A204.1 (cell line): ENCODE measurements around the gene AHCYL1.

Experiments
- FAIRE-seq: peaks from 2 replicates; lab custom pipeline; 2012; peaks lifted over from hg19 to GRCh38; lab: Jason Lieb, UNC

AHCYL1 gene

DNA sequence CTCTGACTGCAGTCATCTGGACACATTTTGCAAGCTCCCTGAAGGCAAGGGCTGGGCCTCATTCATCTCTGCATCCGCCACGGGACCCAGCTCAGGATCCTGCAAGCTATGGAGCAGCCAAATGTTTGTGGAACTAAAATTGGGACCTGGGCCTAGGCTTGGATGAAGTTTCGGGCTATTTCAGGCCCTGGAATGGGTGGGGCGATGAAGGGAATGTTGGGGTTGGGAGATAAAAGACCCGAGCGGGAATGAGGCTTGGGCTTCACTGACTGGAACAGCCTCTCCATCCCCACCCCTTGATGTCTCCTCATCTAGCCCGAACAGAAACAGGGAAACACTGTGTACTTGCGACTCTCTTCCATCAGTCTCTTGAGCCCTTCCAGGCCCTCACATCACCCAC is 7.3 kb upstream of the AHCYL1 start:
- FAIRE-seq, result no peak

DNA sequence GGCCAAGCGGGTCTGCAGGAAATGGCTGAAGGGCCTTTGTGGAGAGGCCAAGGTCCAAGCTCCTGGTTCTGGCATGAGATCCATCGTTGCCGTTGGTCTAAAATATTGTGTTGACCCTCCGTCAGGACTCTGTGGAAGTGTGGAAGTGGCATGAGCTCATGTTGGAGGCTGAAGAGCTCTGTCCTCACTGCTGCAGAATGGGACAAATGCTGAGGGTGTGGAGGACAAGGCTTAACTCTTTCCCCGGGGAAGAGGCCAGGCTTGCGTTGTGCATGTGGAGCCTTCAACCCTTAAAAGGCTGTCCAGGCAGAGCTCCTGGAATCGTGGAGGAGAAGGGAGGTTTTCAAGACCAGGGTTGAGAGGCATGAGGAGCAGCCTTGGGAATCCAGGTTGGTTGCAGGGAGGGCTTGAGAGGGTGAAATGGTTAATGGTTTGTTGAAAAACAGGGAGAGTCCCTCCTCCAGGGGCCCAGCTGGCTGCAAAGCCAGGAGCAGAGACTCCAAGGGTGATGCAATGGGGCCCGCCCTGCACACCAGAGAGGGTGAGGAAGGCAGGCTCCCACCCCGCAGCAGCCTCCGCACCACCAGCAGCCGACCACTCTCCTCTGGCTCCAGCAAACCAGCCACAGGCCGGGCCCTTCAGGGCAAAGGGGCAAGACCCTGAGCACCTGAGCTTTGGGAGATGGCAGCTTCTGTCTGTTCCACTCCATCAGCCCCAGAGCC is 6.7 kb upstream of the AHCYL1 start:
- FAIRE-seq, result no peak

DNA sequence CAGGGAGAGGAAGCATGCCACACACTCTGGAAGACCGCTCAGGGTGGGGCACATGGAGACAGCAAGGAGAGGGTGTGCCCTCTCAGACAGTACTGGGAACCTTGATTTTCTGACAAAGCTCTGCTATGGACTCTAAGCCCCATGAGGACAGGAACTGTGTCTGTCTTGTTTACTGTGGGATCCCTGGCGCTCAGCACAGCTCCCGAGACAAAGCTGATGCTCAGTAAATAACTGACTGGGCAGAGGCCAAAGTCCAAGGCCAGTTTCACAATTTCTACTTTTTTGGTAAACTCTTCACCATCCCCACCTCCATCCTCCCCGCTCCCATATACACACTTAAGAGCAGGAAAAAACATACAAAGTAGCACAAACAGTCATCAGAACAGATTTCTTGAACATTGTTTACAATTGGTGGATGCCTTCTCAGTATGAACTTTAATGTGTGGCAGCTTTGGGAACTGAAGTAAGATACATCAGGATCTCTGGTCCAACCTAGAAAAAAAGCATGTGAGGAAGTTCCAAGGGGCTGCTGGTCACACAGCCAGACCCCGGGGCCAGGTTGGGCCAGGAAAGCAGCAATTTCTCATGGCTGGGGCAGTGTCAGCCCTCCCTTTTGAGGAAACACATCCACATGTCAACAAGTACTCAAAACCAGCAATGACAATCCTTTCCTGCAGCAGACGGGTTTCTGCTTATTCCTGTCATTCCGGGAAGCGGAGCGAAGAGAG is 5.6 kb upstream of the AHCYL1 start:
- FAIRE-seq, result no peak

DNA sequence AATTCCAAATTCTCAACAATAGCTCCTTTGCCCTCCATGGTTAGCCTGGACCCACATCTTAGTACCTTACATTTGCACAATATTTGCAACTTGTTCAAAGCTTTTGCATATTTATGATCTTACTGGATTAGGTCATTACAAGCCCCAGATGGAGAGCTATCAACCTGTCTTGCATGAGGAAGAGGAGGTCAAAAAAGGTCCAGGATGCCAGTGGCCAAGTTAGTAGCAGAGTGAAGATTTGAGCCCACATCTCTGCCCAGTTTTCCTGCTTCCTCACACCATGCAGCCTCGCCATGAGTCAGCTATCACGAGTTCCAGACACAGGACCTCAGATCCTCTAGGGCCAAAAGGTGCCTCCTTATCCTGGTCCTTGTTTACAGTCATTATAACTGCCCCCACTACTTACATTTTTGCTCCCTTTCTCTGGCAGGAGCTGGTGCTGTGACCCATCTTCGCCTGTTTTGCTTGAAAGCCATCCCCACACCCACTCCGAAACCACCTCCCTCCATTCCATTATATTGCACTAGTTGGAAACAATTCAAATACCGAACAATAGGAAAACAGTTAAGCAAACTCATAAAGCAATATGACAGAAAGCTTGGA is 5.0 kb upstream of the AHCYL1 start:
- FAIRE-seq, result no peak

DNA sequence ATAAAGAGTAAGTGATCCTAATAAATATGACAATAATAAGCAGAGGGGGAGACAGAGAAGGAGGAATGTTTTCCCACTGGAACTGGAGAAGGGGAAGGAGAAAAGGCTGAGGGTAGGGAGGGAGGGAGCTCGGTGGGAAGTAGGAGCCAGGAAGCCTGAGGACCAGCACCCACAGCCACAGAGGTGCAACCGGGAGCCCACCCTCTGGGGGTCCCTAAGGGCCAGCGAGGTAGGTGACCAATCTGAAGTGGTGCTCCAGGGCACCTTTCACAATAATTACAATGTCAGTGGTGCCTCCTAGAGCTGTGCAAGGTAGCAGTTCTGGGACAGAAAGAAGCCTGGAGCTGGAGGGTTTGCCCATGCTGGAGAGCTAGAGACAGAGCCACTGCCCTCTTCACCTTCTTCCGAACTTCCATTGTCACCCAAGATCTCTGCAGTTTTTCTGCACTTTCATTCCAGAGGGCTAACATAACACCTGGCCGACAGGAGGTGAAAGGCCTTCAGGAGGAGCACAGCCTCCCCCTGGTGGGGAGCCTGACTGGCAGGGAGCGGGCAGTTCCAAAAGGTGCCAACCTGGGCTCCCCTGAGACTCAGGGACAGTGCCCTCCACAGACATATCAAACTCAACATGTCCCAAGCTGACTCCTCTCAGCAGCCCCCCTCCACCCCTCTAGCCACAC is 4.1 kb upstream of the AHCYL1 start:
- FAIRE-seq, result no peak

DNA sequence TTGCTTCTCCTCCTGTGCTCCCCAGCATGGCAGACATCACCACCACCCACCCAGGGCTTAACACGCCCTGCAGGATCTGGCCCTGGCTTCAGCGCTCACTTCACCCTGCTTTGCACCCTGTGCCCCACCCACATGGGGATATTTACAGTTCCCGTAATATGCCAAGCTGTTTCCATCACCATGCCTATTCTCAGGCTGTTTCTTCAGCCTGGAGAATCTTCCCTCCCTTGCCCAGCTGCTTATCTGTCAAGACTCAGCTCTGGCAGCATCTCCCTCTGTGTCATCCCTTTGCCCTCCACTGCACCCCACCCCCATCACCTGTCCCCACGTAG is 3.6 kb upstream of the AHCYL1 start:
- FAIRE-seq, result no peak

DNA sequence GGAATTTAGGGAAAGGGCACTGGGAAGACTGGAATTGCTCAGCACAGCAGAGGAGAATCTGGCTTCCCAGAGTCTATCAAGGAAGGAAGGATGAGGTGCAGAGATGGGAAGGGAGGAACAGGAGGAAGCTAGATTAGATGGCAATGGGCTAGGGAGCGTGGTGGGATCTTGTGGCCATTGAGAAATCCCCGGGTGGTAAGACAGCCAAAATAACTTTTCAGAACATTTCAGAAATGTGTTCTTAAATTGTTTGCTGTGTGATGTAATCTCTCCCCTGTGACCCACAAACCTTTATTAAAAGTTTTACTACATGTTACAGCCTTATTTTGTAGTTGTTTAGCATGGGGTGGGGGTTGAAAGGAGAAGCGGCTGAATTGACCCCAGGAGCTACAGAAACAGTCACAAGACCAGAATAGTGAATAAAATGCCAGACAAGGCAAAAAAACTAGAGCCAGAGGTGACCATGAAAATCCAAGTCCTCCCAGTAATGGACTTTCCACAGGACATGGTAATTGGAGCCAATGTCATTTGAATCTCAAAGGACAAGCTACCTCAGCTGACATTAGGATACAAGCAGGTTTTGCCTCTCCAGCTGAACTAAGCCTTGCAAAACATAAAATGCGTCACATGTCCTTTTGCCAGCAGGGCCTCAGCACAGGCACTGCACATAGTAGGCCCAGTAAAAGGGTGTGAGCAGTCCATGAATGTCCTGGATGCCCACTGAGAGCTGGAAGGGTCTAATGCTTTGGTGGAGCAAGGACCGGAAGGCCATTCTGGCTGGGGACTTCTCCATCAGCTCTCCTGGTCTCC is 980 bp upstream of the AHCYL1 start:
- FAIRE-seq, result no peak

DNA sequence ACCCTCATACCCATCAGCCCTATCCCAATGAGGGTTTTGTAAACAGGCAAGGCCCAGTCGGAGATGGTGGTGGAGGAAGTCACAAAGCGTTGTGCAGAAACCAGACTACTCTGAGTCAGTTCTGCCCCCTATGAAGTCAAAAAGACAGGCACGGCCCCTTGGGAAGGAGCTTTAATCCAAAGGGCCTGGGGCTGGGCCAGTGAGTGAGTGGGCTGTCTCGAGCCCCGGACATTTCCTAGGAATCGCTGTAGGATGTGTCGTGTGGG is 442 bp upstream of the AHCYL1 start:
- FAIRE-seq, result no peak

DNA sequence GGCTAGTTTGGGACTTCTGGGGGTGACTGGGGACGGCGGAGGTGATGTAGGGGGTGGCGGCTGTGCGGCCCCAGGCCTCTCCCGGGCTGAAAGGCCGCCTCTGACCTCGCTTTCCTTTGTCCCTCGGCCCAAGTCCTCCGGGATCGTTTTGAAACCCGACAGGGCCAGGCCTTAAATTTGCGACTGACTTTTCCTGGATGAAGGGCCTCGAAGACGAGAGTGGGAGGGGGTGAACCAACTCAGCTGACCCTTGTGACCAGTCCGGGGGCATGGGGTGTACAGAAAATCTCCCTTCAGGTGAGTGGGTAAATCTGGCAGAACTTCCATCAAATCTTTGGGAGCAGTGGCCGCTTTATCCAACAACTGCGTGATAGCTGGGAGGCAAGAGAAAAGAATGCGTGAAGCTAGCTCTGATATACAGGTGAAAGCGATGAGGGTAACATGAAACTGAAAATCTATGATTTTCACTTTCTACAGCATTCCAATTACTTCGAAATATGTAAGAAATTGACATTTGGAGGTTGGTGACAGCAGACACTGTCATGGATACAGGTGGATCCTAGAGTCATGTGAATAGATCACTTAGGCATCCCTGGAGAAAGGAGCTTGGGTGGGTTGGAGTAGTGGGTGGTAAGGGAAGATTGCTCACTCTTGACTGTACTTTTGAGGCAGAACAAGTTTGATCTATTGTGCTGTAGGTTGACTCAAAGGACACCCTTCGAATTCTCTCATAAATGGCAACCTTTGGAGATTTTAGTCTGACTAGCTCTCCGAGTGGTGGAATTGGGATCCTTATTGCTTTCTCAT is 885 bp downstream of the AHCYL1 start:
- no peak for FAIRE-seq

DNA sequence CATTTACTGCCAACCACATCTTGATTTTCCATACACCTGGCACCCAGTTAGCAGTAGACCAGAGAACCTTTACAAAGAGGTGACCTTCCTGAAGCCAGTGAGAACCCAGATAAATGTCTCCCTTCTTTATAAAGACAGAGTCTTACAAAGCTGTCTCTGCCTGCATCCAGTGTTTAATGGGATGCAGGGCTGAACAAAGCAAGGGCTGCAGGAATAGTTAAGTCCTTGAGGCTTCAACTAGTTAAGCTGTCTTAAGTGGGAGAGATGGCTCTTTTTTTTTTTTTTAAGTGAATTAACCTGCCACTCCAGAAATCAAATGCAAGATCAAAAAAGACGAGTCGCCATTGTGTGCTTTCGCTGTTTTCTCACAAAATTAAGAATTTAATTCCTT is 1.5 kb downstream of the AHCYL1 start:
- FAIRE-seq, result no peak

DNA sequence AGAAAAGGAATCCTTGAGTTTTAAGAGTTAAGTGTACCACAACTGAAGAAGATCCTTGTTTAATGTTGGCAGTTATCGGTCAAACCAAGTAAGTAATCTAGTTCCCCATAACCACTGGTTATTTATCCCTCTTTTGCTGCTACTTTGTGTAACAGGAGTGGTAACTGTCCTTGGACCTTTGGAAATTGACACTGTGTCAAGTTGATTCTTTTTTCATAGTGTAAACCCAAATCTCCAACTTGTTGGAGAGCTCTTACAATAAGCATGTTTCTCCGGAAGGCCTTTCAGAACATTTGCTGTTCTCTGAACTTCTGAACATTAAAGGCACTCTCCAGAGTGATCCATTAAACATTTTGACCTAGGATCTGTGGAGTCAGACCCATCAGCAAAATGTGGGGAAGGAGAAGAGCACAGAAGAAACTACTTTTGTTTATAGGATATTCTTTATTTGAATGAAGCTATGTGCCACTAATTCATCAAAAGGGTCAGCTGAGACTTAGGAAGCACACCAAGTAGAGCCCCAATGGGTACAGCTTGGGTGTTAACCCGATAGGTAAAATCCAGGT is 3.9 kb downstream of the AHCYL1 start:
- no peak for FAIRE-seq

DNA sequence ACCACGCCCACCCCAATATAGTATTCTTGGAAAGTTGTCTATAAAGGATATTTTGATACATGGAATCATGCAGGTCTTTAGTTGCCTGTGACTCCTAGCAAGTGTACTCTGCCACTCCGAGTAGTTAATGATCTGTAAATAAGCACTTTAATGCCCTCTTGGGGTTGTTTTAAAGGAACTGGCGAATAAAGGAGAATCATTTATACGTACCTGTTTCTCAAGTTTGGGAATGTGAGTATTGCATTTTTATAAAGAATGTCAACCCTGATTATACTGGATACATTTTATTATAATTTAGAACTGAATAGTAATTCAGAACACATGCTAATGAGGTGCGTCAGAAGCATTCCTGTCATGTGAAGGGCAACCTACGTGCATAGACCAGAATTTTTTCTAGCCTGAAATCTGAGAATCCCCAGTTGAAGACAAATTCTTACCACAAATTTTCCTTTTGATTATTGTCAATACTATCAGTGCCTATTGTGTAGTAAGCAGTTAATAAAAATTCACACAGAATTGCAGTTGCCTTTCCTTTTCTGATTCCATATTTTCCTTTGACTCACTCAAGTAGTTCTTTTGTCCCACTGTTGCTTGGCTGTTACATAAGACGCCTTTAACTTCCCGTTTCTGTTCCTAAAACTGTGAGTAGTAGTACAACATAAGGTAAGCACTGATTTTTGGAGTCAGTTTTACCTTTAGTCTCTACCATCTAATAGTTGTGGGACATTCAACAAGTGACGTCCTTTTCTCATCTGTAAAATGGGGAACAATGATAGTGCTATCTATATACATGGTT is 5.1 kb downstream of the AHCYL1 start:
- no peak for FAIRE-seq

DNA sequence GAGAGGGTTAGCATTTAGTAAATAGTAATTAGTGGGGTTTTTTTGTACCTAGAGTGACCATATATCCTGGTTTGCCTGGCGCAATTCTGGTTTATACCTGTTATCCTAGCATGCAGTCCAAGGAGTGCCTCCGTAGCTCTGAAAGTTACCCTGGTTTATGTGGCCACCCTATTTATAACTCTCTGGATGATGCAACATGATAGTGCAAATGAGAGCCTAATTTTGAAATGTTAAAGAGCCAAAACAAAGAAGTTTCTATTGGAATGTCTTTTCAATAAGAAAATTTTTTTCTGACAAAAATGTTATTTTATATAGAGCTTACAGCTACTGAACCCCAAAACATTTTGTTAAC is 5.7 kb downstream of the AHCYL1 start:
- no peak for FAIRE-seq

DNA sequence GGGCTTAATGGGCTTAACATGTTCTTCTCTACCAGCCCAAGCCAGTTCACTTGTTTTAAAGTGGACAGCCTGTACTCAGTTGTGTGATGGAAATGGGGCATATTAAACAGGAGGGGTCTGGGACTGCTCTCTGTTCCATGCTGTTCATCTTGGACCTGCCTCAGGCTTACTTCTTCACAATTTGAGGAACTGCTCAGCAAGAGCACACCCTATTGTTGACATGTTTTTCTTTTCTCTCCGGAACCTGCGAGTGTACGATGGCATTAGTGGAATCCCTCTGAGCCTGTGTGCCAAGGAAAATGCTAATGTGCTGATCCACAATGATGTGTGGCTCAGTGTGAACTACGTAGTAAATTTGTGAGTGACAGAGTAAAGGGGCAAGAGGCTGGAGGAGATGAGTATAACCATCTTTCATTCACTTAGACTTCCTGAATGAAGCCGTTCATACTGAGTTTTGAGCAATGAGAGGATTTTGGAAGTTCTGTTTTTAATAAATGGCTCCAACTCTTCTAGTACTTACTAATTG is 6.9 kb downstream of the AHCYL1 start:
- no peak for FAIRE-seq

DNA sequence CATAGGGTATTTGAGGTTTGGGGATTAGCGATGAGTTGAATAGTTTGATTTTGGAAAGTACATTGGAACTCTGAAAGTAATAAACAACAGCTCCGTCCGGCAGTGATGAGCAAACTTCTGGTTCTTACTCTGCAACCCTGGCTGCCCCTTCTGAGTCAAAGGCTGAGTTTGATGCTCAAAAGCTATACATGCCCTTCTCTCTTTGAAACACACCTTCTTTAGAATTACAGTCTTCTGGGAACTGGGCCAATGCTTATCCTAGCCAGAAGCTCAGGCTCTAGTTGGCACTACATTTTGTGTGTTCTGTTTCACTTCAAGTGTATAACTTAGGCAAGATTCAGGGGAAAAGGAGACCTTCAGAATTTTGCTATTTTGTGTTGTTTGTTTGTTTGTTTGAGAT is 9.3 kb downstream of the AHCYL1 start:
- FAIRE-seq, result no peak

DNA sequence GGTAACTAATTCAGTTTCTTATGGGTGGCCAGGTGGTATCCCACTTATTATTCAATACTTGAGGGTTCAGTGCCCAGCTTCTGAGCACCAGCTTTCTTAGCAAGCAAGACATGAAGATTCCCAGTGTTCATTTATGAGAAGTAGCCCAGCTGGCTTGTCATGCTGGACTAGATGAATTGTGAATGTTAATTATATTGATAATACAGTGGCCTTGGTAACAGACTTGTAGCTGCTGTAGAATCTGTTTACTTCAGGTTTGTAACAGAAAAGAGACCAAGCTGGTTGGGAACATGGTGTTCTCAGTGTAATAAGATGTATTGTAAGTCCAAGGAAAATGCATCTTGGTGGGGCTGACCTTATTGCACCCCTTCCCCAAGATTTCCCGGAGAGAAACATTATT is 10.1 kb downstream of the AHCYL1 start:
- no peak for FAIRE-seq

DNA sequence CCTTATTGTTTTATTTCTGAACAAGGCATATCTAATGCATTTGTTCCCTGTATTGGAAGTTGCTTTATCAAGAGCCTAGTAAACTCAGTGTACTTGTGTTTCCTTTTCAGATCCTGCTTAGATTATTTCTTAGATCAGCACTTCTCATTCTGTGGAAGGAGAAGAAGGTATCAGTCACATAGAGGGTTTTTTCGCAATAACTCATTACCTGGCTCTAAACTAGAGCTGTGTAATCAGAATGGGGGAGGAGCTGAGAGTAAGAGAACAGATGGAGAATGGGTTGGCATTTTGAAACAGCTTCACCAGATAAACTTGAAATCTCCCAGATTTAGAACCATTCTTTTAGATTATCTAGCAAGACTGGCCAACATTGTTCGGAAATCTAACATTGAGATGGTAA is 11.0 kb downstream of the AHCYL1 start:
- FAIRE-seq, result no peak

DNA sequence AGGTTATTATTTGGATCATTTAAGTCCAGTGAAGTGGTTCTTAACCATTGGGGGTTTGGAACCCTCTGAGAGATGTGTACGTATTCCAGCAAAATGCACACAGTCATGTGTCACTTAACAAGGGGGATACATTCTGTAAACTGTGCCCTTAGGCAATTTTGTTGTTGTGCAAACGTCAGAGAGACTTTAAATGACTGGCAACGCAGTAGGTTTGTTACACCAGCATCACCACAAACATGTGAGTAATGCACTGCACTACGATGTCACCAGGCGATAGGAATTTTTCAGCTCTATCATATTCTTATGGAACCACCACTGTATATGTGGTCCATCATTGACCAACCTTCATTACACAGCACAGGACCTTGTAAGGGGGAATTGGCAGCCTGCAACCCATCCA is 11.9 kb downstream of the AHCYL1 start:
- no peak for FAIRE-seq

DNA sequence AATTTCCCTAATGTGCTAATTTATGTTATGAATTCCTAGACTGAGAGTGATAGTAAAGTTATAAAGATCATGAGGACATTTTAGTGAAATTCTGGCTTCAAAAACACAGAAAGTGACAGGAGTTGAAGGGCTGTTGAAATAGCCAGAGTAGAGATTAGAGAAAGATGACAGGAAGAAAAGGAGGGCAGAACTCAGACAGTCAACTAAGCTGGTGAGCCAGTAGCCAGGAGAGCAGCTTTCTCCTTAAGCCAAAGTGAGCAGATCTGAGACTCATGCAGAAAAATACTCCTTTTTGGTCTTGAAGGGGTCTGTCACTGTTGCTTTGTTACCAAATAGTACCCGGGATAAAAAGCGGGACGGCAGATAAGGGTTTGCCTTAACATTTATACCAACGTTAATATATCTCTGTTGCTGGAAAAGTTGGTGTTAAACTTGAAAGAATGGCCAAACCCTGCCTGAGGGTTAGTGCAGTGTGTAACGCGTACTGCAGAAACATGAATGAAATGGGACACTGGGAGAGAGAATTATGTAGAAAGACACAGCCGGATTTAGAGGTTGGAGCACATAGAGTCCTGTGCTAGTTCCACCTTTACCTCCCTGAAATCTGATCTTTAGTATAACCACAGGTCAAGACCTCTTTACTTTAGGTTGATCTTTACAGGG is 12.8 kb downstream of the AHCYL1 start:
- no peak for FAIRE-seq

DNA sequence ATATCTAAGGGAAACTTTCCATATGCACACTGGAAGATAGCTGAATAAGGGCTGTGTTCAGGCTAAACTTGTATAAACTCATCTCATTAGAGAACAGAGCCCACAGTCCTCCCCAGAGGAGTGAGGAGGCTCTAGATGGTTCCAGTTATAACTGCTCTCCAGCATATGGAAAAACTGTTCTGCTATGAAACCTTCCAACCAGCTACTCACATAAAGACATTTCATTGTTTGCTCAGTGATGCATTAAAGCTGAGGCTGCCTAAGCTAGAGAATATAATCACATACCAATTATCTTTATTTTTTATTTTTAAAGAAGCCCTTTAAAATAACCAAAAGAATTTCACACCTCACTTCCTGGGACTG is 13.3 kb downstream of the AHCYL1 start:
- no peak for FAIRE-seq
